Stimulated activated CD8-positive, alpha-beta memory T cell treated with anti-CD3 and anti-CD28 coated beads, Interleukin-4, amount 100 ng/mL, for 48 hours (primary cell): ENCODE results near the gene RPGRIP1L.
A peak's percentile ranks its signal among the peaks of the same experiment; 100 is the strongest.
"Not testable (repeated sequence)": the region's sequence is repeated elsewhere in the genome, so short reads cannot be mapped to it uniquely, and the experiment has no call there.

Experiments used
- DNase-seq: peaks from one replicate; pipeline ENCODE4 v3.0.0-alpha.2; 2020

Gene RPGRIP1L

GRCh38 chr16:53711390-53711789 is 7.7 kb upstream of the RPGRIP1L start:
- DNase-seq: no peak

GRCh38 chr16:53708490-53708889 is 4.8 kb upstream of the RPGRIP1L start:
- DNase-seq: no peak

- DNase-seq: no peak
These were observed 4.0 kb upstream of the RPGRIP1L start for GRCh38 chr16:53707671-53708070.

- DNase-seq: no peak
These were observed 770 bp upstream of the RPGRIP1L start for GRCh38 chr16:53704445-53704813.

- DNase-seq: not testable (repeated sequence)
These were observed 5.4 kb downstream of the RPGRIP1L start for GRCh38 chr16:53698271-53698670.

- DNase-seq: no peak
These were observed 8.6 kb downstream of the RPGRIP1L start for GRCh38 chr16:53695070-53695469.

GRCh38 chr16:53693320-53693719 is 10.3 kb downstream of the RPGRIP1L start:
- no peak for DNase-seq

GRCh38 chr16:53692146-53692545 is 11.5 kb downstream of the RPGRIP1L start:
- no peak for DNase-seq

GRCh38 chr16:53690771-53691170 is 12.9 kb downstream of the RPGRIP1L start:
- no peak for DNase-seq

GRCh38 chr16:53689636-53690035 is 14.0 kb downstream of the RPGRIP1L start:
- no peak for DNase-seq

GRCh38 chr16:53686710-53687109 is 16.9 kb downstream of the RPGRIP1L start:
- no peak for DNase-seq

- not testable (repeated sequence) for DNase-seq
These were observed 18.3 kb downstream of the RPGRIP1L start for GRCh38 chr16:53685334-53685733.

GRCh38 chr16:53681354-53681753 is 22.3 kb downstream of the RPGRIP1L start:
- DNase-seq: no peak

GRCh38 chr16:53680756-53681155 is 22.9 kb downstream of the RPGRIP1L start:
- no peak for DNase-seq

GRCh38 chr16:53678756-53679343 is 24.8 kb downstream of the RPGRIP1L start:
- no peak for DNase-seq

GRCh38 chr16:53678155-53678554 is 25.5 kb downstream of the RPGRIP1L start:
- no peak for DNase-seq

GRCh38 chr16:53673189-53673588 is 30.5 kb downstream of the RPGRIP1L start:
- DNase-seq: no peak

- DNase-seq: no peak
These were observed 31.2 kb downstream of the RPGRIP1L start for GRCh38 chr16:53672461-53672860.

- DNase-seq: no peak
These were observed 34.8 kb downstream of the RPGRIP1L start for GRCh38 chr16:53668869-53669268.

- DNase-seq: no peak
These were observed 36.8 kb downstream of the RPGRIP1L start for GRCh38 chr16:53666786-53667415.

- DNase-seq: peak; percentile 34
These were observed 38.8 kb downstream of the RPGRIP1L start for GRCh38 chr16:53664724-53665345.

GRCh38 chr16:53662072-53662471 is 41.6 kb downstream of the RPGRIP1L start:
- no peak for DNase-seq

GRCh38 chr16:53654946-53655345 is 48.7 kb downstream of the RPGRIP1L start:
- DNase-seq: no peak

- no peak for DNase-seq
These were observed 52.3 kb downstream of the RPGRIP1L start for GRCh38 chr16:53651357-53651756.

GRCh38 chr16:53646506-53646905 is 57.2 kb downstream of the RPGRIP1L start:
- no peak for DNase-seq
